GM19351 (cell line): ENCODE data around the gene PRDM16.

ENCODE experiments used
- ATAC-seq: cut with Tn5 transposase; IDR thresholded peaks from one replicate; pipeline ENCODE4 v1.9.1; 2021; ENCODE audit warnings: mild to moderate bottlenecking, moderate library complexity; ENCODE audit not compliant: unreplicated experiment

The PRDM16 gene

GRCh38 chr1:3378411-3379208 lies 309.6 kb downstream of the PRDM16 start:
- no peak for ATAC-seq

- no peak for ATAC-seq
These were observed 310.9 kb downstream of the PRDM16 start for GRCh38 chr1:3379934-3380333.

- ATAC-seq: no peak
These were observed 311.5 kb downstream of the PRDM16 start for GRCh38 chr1:3380469-3380868.

GRCh38 chr1:3381901-3382300 lies 312.9 kb downstream of the PRDM16 start:
- ATAC-seq: no peak

- no peak for ATAC-seq
These were observed 313.5 kb downstream of the PRDM16 start for GRCh38 chr1:3382326-3383057.

- ATAC-seq: no peak
These were observed 314.7 kb downstream of the PRDM16 start for GRCh38 chr1:3383679-3384078.

- no peak for ATAC-seq
These were observed 315.4 kb downstream of the PRDM16 start for GRCh38 chr1:3384407-3384806.

GRCh38 chr1:3386205-3387002 lies 317.4 kb downstream of the PRDM16 start:
- ATAC-seq: no peak

- no peak for ATAC-seq
These were observed 318.4 kb downstream of the PRDM16 start for GRCh38 chr1:3387401-3387800.

GRCh38 chr1:3389093-3389833 lies 320.3 kb downstream of the PRDM16 start:
- no peak for ATAC-seq

- no peak for ATAC-seq
These were observed 321.3 kb downstream of the PRDM16 start for GRCh38 chr1:3390291-3390690.

- no peak for ATAC-seq
These were observed 322.7 kb downstream of the PRDM16 start for GRCh38 chr1:3391711-3392110.

GRCh38 chr1:3393024-3393986 lies 324.3 kb downstream of the PRDM16 start:
- no peak for ATAC-seq

- no peak for ATAC-seq
These were observed 325.3 kb downstream of the PRDM16 start for GRCh38 chr1:3393987-3394920.

- no peak for ATAC-seq
These were observed 327.4 kb downstream of the PRDM16 start for GRCh38 chr1:3396411-3396810.

- ATAC-seq: no peak
These were observed 328.3 kb downstream of the PRDM16 start for GRCh38 chr1:3397311-3397710.

GRCh38 chr1:3398396-3399140 lies 329.6 kb downstream of the PRDM16 start:
- ATAC-seq: no peak

- no peak for ATAC-seq
These were observed 330.7 kb downstream of the PRDM16 start for GRCh38 chr1:3399732-3400131.
